TTC549 (cell line): ENCODE measurements around the gene ILRUN.
"Not testable (repeated sequence)": the region's sequence is repeated elsewhere in the genome, so short reads cannot be mapped to it uniquely, and the experiment has no call there.

Experiments used
- FAIRE-seq: peaks from 2 replicates; lab custom pipeline; 2012; peaks lifted over from hg19 to GRCh38; lab: Jason Lieb, UNC

The ILRUN gene

DNA sequence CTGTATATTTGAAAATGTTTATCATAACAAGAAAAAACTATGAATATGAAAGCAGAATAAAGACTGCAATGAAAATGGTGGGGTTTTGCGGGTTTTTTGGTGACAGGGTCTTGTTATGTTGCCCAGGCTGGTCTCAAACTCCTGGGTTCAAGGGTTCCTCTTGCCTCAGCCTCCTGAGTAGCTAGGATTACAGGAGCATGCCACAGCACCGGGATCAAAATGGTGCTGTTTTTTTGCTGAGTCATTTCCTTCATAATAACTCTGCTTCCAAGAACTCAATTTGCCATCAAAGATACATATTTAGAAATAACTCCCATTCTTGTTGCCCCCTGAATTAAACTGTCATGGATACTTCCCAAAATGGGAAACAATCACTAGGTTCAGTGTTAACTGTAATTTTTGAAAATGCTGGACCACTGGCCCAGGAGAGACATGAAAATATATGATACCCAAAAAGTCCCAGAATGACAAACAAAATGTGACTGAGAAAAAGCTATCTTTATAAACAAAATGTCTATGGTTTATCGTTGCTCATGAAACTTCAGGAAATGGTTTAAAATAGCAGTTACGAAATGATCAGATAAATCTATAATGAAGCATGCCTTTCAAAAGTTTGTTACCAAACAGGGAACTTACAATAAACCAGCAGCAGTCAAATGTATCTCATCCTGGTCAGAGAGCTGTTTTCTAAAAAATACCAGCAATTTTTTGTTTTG lies 32.2 kb downstream of the ILRUN start:
- no peak for FAIRE-seq

DNA sequence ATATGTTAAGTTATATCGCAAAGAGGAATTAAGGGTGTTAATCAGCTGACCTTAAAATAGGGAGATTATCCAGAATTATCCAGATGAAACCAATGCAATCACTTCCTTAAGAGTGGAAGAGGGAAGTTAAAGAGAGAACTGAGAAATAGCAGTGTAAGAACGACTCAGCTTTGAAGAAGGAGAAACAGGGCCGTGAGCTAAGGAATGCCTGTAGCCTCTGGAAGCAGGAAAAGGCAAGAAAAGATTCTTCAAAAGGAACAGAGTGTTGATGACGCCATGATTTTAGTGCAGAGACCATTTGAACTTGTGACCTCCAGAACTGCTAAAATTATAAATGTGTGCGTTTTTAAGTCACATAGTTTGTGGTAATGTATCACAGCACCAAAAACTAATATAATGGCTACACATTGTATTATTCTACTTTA lies 32.7 kb downstream of the ILRUN start:
- FAIRE-seq = no peak

DNA sequence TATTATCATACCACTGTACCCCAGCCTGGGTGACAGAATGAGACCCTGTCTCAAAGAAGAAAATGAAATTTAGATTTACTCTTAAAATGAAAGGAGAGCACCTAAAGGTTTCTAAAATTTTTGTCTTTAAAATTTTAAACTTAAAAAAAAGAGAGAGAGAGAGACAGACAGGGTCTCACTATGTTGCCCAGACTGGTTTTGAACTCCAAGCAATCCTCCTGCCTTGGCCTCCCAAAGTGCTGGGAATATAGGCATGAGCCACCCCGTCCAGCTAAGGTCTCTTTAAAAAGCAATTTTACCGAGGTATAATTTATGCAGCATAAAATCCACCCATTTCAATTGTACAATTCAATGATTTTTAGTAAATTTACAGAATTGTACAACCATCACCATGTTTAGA lies 33.2 kb downstream of the ILRUN start:
- FAIRE-seq = no peak

DNA sequence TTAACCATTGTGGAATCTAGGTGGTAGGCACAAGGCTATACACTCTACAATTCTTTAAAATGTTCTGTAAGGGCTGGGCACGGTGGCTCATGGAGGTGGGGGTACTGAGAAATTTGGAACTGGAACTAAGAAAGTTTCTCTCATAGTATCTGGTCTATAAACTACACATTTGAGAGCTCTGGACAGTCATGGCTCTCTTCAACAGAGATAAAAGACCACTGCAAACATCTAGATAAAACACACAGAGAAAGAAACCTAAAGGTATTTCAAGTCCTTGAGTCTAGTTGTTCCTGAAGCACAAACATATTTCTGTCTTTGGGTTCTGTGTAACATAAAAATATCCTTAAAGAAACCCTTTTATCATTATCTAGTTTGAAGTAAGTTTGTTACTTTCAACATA lies 35.2 kb downstream of the ILRUN start:
- FAIRE-seq = no peak

DNA sequence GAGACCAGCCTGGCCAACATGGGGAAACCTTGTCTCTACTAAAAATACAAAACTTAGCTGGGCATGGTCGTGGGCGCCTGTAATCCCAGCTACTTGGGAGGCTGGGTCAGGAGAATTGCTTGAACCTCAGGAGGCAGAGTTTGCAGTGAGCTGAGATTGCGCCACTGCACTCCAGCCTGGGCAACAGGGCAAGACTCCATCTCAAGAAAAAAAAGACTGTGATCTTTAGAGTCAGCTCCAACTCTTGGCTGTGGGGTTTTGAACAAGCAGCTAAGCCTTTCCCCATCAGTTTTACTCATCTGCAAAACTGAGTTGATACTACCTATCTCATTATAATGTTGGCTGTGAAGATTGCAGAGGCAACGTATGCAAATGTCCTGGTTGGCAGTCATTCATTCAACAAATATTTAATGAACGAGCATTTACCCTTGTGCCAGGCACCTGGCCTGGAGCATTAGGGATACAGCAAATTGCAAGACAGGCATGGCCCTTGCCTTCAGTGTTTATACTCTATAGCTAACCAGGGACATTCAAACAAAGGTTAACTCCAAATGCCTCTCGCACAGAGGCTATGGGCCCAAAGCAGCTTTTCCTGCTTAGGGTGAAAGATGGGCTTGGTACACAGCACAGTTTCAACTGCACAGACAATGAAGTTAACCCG lies 37.8 kb downstream of the ILRUN start:
- no peak for FAIRE-seq

DNA sequence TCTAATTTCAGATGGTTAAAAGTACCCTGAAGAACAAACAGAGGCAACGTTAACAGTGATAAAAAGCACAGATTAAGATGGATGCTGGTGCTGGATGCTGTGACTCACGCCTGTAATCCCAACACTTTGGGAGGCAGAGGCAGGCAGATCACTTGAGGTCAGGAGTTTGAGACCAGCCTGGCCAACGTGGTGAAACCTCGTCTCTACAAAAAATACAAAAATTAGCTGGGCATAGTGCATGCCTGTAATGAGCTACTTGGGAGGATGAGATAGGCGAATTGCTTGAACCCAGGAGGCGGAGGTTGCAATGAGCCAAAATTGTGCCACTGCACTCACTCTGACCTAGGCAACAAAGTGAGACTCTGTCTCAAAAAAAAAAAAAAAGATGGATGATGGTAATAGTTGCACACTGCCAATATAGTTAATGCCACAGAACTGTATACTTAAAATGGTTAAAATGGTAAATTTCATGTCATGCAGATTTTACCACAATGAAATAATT lies 38.5 kb downstream of the ILRUN start:
- not testable (repeated sequence) for FAIRE-seq

DNA sequence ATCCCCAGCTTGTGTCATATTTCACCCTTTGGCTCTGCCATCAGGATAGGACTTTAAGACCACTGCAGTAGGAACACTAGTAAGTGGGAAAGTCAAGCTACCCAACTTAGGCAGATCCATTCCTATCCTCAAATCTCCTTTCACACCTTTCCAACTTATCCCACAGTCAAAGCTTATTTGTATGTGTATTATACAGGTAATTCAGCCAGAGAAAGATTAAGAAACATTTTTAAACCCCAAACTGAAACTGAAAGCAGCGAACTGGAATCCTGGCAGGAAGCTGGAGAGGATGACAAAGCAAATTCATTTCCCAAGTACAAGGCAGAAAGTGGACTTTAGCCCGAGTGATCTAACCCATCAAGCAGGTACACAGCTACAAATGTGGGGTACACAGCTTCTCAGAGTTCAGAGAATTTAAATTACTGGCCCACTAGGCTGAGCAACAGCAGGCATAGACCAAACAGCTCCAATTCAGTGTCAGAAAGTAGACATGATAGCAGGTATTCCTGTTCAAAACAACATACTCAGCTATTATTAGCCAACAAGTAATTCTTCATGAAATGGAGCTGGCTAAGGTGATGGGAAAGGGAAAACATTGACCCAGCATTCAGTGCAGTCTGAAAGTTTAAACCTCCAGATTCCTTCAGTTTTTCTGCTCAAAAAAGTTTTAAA lies 39.1 kb downstream of the ILRUN start:
- FAIRE-seq = no peak

DNA sequence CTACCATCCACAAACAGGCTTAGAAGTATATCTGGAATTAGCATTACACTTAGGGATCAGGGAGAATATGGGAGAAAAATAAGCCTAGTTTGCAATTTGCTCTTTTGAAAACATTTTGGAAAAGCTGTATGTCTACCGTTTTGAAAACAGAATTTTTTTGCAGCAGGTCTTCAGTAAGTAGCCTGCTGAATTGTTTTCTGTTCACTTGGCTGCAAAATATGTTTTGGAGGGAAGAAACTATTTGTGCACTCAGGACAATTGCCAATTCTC lies 39.6 kb downstream of the ILRUN start:
- no peak for FAIRE-seq

DNA sequence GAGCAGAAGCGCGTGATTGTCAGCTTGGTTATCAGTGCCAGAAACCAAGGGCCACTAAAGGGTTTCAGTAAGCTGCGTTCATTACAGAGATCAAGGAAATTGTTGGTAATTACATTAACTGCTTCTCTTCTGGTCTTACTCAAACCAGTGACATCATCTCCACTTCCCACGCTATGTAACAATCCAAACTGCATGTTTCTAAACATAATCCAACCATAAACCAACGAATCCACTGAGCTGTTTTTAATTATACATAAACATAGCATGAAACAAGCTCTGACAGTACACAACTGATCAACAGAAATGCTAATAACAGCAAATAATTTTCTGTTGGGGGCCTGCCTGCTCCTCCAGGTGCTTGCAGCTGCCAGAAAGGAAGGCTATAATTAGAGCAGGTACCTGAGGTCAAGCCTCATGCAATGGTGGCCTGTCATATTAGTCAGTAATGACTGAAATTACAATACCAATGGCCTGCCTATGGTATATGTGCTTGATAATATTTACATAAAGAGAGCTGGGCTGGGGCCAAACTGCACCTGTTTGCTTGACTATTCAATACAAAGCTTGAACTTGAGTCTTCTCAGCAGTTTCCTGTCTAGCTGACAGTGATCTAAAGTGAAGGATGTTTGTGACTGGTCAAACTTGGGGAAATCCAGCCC lies 40.1 kb downstream of the ILRUN start:
- no peak for FAIRE-seq

DNA sequence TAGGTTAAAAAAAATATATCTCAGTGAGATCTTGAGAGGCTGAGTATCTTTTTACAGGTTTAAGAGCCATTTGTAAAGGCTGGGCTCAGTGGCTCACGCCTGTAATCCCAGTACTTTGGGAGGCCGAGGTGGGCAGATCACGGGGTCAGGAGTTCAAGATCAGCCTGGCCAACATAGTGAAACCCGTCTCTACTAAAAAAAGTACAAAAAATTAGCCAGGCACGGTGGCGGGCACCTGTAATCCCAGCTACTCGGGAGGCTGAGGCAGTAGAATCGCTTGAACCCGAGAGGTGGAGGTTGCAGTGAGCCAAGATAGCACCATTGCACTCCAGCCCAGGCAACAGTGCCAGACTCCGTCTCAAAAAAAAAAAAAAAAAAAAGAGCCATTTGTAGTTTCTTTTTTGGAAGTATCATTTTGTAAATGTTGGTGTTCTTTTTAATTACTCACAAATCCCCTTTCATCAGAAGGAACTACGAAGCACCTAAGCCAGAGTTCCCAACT lies 40.6 kb downstream of the ILRUN start:
- FAIRE-seq = not testable (repeated sequence)

DNA sequence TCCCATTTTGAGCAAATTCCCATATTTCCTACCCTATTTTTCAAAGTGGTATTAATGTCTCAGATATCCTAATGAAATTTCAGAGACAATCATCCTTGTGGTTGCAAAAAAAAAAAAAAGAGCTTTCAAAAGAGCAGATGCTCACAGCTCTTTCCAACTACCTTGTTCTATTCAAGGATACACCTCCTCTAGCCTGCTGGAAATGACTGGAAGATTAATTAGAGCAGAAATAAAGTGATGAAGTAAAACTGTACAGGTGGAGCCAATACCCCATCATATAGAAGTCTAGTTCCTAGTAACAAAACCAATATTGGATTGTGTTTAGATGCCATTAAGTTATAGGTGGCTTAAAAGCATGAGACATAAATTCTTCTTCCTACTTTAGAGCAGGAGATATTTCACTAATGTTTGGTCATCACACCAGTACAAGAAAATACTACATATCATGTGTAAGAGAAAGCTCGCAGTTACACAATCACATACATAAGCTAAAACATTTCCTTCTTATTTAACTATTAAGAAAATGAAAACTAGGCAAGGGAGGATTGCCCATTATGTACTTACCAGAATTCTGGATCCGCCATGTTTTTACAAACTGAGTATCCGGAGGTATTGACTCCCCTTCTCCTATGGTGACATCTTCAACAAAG lies 42.4 kb downstream of the ILRUN start:
- FAIRE-seq = no peak

DNA sequence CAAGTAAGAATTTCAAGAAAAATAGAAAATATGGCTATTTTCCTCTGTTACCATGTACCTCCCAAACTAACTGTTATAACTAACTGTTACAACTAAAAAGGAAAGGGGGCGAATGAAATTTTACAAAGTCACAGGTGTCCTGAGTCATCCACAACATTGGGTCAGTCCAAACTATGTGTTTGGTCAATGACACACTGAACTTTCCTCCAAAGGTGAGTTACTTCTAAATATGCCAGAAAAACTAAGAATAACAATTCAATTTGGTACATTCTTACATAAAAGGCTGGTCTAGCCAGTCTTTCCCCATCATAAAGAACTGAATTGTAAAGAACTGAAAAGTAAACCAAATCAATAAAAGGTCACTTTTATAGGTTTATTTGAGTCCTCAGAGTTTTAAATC lies 44.3 kb downstream of the ILRUN start:
- FAIRE-seq = no peak

DNA sequence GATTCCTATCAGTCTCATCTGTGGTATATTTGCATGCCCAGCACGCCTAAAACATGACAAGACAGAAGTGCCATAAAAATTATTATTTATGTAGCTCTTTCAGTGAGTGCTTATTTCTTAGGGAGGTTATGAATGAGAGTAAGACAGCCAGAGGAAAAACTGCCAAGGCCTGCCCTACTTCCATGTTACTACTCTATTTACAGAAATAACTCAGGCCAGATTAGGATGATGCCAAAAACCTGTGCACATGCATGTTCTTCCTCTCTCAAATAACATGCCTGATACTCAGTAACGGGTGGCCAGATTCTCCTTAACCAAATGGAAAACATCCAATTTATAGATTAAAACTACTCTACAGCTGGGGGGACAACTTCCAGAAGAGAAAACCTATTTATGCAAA lies 45.7 kb downstream of the ILRUN start:
- FAIRE-seq = no peak

DNA sequence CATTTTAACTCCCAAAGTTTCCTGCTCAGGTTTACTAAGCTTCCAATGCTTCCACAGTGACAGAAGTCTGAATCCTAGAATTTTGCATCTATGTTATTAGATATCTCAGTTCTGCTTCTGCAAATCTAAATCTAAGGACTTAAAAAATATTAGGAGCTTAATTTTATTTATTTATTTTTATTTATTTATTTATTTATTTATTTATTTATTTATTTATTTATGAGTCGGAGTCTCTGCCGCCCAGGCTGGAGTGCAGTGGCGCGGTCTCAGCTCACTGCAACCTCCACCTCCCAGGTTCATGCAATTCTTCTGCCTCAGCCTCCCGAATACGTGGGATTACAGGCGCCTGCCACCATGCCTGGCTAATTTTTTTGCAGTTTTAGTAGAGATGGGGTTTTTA lies 46.3 kb downstream of the ILRUN start:
- FAIRE-seq = not testable (repeated sequence)

DNA sequence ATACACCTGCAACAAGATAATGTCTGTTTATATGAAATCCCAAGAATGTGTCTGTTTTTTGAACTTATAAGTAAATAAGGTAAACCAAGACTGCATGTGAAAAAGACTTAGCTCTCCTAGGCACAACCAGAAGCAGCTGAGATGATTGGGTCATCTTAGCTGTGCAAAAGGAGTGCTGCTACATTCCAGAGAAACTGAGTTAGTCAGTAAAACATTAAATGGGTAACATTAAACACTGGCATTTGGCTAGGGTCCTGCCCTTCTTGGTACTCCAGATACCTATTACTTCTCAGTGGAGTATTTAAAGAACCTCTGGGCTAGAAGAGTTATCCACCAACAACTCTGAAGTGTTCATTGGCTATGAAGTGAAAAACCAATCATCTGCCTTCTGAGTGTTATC lies 47.8 kb downstream of the ILRUN start:
- FAIRE-seq = no peak
